GM12873 (cell line): ENCODE measurements around the gene KCNMB2.

ENCODE experiments used
- CTCF ChIP-seq: IDR thresholded peaks from 2 replicates; pipeline ENCODE4 v1.5.1; 2012; ENCODE audit warnings: low read depth, mild to moderate bottlenecking, moderate library complexity, low read length, control low read depth; ENCODE audit not compliant: insufficient read depth; ENCODE audit errors: missing control alignments

Gene KCNMB2

GRCh38 chr3:178512647-178513046 lies 23.6 kb upstream of the KCNMB2 start:
- TF ChIP-seq CTCF, result no peak

DNA sequence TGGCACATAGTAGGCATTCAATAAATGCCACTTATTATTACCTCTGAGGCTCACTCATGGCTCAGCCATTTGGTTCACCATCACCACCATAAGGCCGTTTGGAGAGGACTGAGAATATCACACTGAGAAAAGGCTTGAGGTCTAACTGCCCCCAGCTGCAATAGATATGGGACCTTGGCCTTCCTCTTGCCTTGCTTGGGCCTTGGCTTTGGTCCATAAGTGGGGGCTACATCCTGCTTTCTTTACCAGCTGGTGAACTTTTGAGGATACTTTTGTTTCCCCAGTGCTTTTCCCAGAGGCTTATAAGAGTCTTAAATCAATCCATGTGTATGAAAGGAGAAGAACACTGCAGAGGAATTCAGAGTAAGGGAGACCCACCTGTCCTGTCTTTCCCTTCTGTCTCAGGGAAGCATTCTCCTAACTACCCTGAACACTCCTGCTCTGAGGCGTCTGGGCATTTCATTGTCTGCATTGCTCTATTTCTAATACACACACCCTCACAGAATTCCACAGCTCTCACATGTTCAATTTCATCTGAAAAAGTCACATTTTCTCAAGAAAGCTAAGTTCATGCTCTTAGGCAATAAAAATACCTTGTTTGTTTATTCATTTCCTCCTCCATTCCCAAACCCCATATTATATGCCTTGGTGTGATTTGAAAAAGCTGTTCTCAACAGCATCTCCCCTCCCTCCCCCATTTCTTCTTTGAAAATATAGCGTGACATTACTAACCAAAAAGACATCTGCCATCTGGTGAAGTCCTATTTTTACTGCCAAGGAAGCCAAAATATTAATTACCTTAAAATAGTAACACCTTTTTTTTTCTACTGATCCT lies 22.5 kb upstream of the KCNMB2 start:
- TF ChIP-seq CTCF, result no peak

DNA sequence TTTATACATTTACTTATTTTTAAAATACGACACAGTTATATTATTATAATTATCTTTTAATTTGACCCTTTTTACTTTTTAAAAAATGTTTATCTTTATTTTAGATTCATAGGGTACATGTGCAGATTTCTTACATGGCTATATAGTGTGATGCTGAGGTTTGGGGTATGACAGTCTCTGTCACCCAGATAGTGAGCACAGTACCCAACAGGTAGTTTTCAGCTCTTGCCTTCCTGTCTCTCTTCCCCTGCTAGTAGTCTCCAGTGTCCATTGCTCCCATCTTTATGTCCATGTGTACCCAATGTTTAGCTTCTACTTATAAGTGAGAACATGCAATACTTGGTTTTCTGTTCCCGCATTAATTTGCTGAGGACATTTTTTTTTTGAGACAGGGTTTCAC lies 21.8 kb upstream of the KCNMB2 start:
- no peak for TF ChIP-seq CTCF

DNA sequence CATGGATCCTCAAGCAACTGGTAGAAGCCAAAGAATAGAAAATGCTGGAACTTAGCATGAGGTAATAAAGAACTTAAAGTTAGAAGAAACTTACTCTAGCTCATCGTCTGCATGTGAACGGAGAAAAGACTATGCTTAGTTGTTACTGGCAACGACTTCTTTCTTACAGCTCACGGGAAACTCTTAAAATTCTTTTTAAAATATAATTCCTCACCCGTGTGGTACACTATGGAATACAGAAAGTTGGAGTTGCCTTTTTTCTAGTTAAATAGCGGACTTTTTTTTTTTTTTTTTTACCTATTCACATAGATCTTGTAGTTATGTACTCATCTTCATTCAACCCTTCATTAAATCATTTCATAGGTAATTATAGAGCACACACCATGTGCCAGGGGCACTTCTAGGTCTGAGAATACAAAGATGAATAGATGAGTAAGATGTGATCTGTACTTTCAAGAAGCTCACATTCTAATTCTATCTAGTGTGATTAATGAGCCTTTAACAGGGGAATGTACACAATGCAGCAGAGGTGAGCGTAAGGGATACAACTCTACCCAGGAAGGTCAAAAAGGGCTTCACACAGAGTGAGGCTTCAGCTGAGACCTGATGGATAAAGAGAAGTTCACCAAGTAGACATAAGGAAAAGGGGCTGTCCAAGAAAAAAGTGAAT lies 18.4 kb upstream of the KCNMB2 start:
- TF ChIP-seq CTCF, result no peak

GRCh38 chr3:178518660-178519396 lies 17.4 kb upstream of the KCNMB2 start:
- no peak for TF ChIP-seq CTCF

DNA sequence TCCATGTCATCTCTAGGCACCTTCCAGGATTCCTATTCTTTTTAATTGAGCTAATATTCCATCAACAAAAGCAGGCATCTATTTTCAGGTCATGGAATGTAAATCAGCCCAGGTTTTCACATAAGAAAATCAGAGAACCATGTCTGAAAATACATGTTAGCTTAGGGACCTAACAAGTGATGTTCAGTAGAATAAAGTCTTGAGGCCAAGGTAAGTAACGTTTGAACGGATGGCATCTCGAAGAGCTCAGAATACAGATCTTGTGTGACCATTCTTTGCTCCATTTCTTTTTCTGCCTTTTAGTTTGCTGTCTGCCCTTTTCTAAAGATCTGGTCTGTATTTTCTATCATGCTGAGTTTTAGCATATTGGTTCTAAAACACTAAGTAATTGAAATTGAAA lies 16.5 kb upstream of the KCNMB2 start:
- TF ChIP-seq CTCF, result no peak

DNA sequence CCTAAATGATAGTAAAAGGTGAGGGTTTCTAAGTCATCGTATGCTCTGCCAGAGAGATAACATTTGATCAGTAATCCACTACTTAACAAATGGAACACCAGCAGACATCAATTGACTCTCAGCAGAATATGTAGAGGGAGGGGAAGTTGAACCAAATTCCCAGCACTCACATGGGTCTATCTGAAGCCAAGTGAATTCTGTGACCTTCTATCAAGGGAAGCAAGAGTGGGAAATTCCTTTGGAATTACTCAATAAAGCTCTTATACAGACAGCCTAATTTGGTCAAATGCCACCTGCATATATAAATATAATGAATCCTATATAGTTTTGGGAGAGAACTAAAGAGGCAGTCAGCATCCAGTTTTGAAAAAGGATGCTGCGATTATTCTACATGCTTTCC lies 15.8 kb upstream of the KCNMB2 start:
- no peak for TF ChIP-seq CTCF
